ENCODE results near the gene CHRNB4.

GRCh38 chr15:78662028-78662427 lies 21.0 kb upstream of the CHRNB4 start:
- TF ChIP-seq CTCF (IDR thresholded peaks at IDR 0.05; ENCODE audit: low read depth, low read length, poor library complexity, severe bottlenecking) = no peak
- TF ChIP-seq EZH2phosphoT487 (IDR thresholded peaks at IDR 0.05; ENCODE audit: borderline replicate concordance, low read length) = no peak
